ENCODE results near the gene C2orf68.
"Not testable (repeated sequence)": the region's sequence is repeated elsewhere in the genome, so short reads cannot be mapped to it uniquely, and the experiment has no call there.

Gene C2orf68

DNA sequence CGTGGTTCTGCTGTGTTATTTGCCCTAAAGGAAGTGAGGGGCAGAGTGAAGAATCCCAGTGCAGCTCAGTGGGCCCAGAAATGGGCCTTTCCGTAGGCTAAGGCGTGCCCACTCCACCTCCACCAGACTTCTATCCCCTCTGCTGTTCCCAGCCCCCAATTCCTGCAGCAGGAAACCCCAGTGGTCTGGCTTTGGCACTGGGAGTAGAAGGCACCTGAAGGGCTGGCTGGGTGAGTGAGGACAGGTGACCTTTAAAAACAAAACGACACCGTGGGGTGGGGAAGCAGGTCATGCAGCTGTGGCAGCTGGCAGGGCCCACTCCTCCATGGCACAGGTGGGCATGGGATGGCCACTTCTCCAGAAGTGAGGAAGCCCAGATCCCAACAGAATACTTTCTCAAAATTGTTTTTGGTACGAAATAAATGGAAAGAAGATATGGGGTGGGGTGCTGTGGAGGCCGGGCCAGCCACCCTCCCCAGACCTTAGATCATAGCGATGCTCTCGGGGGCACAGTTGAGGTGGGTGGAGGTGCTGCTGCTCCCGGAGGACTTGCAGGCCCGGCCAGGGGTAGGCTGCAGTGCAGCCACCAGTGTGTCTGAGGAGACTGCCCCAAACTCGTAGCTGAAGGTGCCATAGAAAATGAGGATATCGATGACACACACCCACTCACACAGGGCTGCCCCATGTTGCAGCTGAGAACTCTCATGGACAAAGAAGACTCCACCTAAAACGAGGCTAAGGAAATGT is 13.1 kb downstream of the C2orf68 start:
- DNase-seq (ENCODE audit: low spot score): no peak

DNA sequence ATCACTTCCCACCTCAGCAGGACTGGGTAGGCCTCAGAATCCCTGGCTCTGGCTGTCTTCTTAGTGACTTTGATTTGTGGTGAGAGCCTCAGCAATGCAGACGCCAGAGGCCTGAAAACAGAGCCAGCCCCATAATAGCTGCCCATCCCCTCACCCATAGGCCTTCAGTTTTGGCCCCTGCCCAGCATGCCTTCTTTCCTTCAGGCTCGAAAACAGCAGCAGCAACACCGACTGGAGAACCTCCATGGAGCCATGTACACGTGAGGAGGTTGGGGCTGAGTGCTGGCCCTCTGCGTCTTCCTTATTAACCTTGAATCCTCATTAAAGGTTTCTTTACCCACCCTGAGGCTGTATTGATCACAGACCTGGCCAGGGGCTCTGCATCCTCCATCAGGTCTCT is 14.6 kb downstream of the C2orf68 start:
- no peak for DNase-seq (ENCODE audit: low spot score)

- DNase-seq (ENCODE audit: low spot score): no peak
Observed at GRCh38 chr2:85596486-85597143, 15.3 kb downstream of the C2orf68 start.

- DNase-seq (ENCODE audit: low spot score): peak; percentile 37
Observed at GRCh38 chr2:85596026-85596333, 15.9 kb downstream of the C2orf68 start.

DNA sequence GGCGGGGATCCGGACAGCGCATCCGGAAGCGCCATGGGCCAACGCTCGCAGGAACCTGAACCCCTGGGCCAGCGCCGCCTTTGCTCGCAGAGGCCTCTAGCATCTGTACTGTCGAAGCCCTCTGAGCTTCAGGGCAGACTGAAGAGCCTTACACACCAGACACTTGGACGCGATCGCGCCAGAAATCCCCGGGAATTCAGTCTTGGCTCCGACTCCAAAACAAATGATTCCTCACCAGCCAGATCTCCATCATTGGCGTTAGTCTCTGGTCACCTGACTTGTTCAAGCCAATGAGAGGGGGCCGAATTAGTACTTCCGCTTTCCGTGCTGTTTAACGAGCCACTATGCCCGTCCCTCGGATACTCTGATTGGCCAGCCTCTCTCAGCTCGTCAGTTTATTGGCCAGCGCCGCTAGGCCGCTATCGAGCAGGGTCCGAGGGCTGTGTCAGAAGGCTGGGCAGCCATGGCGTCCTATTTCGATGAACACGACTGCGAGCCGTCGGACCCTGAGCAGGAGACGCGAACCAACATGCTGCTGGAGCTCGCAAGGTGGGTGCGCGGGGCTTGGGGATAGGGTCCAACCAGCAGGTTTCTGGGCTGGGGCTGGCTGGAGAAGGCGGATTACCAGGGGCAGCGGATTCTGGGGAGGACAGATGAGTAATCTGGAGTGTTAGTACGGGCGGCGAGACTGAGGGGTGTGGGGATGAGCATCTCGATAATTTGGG is 16.4 kb downstream of the C2orf68 start, which contains the start of gene RNF181:
Gene RNF181 (plus strand): TSS at position 445 of the 725 bp plus-strand sequence. CDS start 19 bp downstream, at position 464.
- DNase-seq (ENCODE audit: low spot score): peak; percentile 98

DNA sequence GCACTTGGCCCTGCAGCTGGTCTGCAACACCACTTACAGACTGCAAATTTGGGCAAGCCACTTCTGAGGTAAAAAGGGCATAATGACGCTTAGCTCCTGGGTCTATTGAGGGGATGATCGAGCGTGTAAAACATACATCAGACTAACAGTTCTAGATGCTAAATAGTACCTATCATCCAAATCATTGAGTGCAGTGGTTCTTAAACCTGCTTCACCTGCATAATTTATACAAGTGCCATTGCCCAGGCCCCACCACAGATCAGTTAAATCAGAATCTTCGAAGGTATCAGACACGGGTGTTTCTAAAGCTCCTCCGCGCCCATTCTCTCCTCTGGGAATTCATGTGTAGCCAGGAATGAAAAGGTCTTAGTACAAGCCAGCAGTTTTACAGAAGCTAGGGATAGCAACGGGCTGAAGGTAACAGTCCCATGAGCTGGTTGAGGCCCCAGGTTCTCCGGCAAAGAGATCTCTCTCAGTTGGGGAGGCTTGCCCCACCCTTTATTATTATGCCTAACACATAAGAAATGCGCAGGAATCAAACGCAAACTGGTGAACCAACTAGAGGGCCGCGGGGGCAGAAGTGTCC is 17.1 kb downstream of the C2orf68 start:
- DNase-seq (ENCODE audit: low spot score): no peak

GRCh38 chr2:85593023-85593422 is 18.8 kb downstream of the C2orf68 start:
- DNase-seq (ENCODE audit: low spot score): no peak

DNA sequence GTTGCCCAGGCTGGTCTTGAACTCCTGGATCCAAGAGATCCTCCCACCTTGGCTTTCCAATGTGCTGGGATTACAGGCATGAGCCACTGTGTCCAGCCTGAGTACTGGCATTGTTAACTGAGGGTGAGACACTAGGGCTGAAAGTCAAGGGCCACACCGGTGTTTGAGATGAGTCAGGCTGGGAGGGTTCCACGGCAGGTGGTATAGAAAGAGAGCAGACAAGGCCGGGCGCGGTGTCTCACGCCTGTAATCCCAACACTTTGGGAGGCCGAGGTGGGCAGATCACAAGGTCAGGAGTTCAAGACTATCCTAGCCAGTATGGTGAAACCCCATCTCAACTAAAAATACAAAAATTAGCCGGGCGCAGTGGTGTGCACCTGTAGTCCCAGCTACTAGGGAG is 19.6 kb downstream of the C2orf68 start:
- not testable (repeated sequence) for DNase-seq (ENCODE audit: low spot score)

GRCh38 chr2:85591563-85591962 is 20.3 kb downstream of the C2orf68 start:
- DNase-seq (ENCODE audit: low spot score): no peak

DNA sequence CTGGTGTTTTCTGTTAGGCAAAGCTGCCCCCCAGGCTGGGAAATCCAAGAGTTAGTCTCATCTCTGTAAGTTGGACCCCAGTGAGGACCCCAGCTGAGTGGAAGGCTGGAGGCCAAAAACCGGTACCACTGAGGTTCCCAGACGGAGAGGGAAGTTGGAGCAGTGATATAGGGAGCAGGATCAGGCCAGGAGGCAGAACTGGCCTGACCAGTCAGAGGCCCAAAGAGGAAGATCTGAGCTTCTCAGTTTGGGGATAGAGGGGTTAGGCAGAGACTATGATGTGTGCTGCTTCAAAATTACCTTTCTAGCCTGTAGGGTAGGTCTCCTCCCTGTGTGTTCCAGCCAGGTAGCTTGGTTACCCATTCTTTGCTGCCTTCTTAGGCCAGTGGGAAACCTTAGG is 20.9 kb downstream of the C2orf68 start:
- DNase-seq (ENCODE audit: low spot score): no peak

DNA sequence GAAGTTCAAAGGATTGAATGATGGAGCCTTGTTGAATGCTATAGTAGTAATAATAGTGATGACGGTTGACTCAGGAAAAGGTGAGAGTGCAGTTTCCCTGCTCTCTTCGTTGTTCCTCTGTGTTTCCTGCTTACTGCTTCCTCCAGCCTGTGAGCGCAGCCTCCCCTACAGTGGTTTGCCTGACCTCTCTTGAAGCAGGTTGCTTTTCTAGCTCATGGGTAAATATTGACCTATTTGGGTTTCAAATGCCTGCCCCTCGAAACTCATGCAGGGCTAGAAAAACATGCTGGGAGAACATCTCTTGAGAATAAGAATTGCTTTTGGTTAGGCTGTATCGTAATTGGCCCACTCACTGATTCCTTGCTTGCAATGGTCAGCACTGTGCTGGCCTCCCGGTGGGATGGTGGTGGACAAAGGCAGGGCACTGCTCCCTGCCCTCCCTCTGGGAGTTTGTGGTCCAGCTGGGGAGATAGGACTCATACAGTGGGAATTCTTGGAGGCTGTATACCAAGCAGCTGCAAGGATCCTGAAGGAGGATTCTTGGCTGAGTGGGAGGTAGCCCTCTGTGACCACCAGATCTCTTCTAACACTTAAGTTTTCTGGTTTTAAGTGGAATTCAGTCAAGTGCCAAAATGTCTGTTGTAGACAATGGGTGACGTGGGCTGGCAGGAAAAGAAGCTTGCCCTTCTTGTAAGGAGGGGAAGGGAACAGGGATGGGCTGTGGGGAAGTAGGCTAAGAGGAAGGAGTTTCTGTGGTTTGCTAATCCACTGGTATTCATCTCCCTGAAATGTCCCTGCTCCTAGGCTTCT is 21.7 kb downstream of the C2orf68 start:
- DNase-seq (ENCODE audit: low spot score): no peak

DNA sequence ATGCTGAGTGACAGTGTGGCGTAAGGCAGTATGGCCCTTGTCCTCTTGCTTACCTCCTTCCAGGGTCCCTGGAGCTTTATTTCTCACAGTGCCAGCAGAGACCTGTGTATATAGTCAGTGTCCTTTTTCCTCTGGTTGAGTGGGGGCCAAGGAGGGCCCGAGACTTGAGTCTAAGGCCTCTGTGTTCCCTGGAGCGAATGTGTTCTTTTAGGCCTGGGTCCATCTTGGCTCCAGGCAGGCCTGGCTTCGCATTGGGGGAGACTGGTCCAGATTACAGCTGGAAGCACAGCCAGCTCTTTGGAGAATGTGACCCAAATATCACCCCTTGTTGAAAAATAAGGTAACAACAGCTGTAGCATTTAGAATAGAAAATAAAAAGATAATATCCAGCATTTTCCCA is 22.7 kb downstream of the C2orf68 start:
- DNase-seq (ENCODE audit: low spot score): no peak

DNA sequence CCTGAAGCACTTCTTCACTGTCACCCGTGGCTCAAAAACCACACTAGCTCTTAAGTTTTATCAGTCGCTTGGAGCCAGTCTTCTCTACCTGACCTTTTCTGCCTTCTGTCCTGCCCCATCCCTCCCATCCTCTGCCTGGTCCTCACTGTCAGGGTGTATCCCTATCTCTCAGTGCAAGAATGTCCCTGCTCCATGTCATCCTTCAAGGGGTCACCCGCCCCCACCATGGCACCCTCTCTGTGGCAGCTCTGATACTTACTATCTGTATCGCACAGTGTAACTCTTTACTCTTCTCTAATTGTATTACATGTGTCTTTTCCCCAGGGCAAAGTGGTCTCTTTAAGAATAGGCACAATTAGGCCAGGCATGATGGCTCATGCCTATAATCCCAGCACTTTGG is 23.2 kb downstream of the C2orf68 start:
- no peak for DNase-seq (ENCODE audit: low spot score)

GRCh38 chr2:85588236-85588635 is 23.6 kb downstream of the C2orf68 start:
- no peak for DNase-seq (ENCODE audit: low spot score)

GRCh38 chr2:85585781-85586105 is 26.1 kb downstream of the C2orf68 start:
- DNase-seq (ENCODE audit: low spot score): no peak

- DNase-seq (ENCODE audit: low spot score): no peak
Observed at GRCh38 chr2:85584857-85585780, 26.7 kb downstream of the C2orf68 start.

DNA sequence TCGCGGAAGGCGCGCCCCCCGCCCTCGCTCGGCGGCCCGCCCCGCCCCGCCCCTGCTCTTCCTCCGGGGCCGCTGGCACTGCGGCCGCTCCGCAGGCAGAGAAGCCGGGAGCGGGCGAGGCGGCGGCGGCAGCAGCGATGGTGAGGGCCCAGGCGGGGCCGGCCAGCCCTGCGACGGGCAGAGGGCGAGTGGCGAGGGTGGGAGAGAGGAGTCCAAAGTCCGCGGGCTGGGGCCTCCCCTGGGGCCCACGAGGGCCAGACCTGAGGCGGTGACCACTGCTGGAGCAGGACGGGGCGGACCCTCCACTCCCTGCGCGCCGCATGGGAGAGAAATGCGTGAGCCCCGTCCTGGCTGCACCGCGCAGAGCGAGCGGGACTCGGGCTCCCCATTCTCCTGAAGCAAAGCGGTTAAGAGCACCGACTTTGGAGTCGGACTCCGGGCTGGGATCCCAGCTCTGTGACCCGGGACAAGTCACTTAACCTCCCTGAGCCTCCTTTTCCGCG is 27.5 kb downstream of the C2orf68 start, which contains the start of gene VAMP5:
Gene VAMP5 (plus strand): TSS at position 78 of the 503 bp plus-strand sequence. CDS start 60 bp downstream, at position 138.
- DNase-seq (ENCODE audit: low spot score): no peak

- no peak for DNase-seq (ENCODE audit: low spot score)
Observed at GRCh38 chr2:85583667-85584353, 28.1 kb downstream of the C2orf68 start.

DNA sequence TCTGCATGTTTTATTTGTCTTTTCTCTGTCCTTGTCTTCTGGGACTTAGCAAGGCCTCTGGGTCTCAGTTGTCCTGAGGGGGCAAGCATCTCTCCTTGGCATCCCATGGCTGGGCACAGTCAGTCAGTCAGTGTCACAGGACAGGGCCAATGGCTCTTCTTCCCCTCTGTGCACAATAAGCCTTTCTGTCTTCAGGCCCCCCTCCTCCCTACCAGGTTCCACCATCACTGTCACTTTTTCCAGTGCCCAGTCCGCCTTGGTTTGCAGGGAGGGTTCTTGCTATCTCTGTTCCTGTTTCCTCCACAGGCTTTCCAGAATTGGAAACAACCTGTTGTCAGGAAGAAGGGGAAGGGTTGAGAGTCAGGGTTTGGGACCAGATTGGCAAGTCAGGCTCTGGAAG is 29.4 kb downstream of the C2orf68 start:
- no peak for DNase-seq (ENCODE audit: low spot score)

DNA sequence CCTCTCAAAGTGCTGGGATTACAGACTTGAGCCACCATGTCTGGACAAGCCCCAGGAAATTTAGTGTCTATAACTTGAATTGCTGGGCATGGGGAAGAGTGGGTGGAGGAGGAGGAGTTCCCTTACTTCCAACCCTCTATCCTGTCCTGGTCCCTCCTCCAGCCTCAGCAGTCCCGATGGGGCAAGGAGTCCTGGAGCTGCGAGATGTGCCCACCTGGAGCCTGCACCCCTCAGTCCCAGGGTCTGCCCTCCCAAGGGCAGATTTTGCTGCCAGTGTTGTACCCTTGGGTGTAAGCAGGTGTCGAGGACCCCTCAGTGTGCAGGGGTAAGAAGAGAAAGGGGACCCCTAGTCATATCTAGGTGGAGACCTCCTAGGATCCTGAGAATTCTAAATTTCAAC is 31.7 kb downstream of the C2orf68 start:
- DNase-seq (ENCODE audit: low spot score): no peak
